HepG2 (cell line): Measurements from ENCODE around the gene MED20. TPM values are rescaled to one million over a fixed set of nuclear protein-coding genes. Genes with fewer than 3 reads are reported as not detected.

Experiments used
- ATAC-seq: fragments of 200-7000 bp; cut with Tn5 transposase; 3 replicates; pipeline ENCODE4 v1.9.1; 2020; ENCODE audit warnings: mild to moderate bottlenecking, moderate library complexity
- BruUV-seq: library from RNA; stranded (reverse); fragments of 400-500 nt; replicated peaks from 2 replicates; lab custom pipeline; 2021; lab: Mats Ljungman, UMichigan
- CTCF ChIA-PET: fragments of 300-600 bp; formaldehyde crosslinking; extraction: SDS; loops from one replicate; lab custom pipeline; 2021; ENCODE audit warnings: low total read pairs, inconsistent platforms, low intra/inter-chr PET ratio; lab: Yijun Ruan, JAX
- POLR2A ChIA-PET: fragments of 350-600 bp; sonication (Branson Sonifier 250); formaldehyde crosslinking; loops from one replicate; lab custom pipeline; 2020; ENCODE audit warnings: antibody characterized with exemption, inconsistent platforms; lab: Yijun Ruan, JAX
- DNase-seq: peaks from one replicate; pipeline ENCODE4 v3.0.0-alpha.2; 2015; ENCODE audit warnings: low spot score
- FAIRE-seq: peaks from 3 replicates; lab custom pipeline; 2011; peaks lifted over from hg19 to GRCh38; lab: Jason Lieb, UNC
- H2AFZ ChIP-seq: one replicate; pipeline ENCODE4 v1.6.1; 2011; ENCODE audit warnings: low read length, inconsistent platforms
- H3K27ac ChIP-seq: fragments of 300-600 bp; 3 replicates; pipeline ENCODE4 v1.8.0; 2011; ENCODE audit warnings: mixed run types, mild to moderate bottlenecking, mixed read lengths, low read length, inconsistent platforms; ENCODE audit not compliant: insufficient read depth; ENCODE audit errors: extremely low read length
- H3K27me3 ChIP-seq, 2 experiments: fragments of 200-600 bp in 1 of 2; 2 replicates in 1 of 2; 3 replicates in 1 of 2; pipeline versions ENCODE4 v1.6.0 to v1.8.0; 2011; ENCODE audit warnings: low read length in 2 of 2, mild to moderate bottlenecking in 2 of 2, moderate library complexity in 2 of 2, inconsistent platforms in 1 of 2; ENCODE audit not compliant: insufficient read depth in 2 of 2, control insufficient read depth in 1 of 2
- H3K36me3 ChIP-seq, 2 experiments: fragments of 200-600 bp in 1 of 2; replicated peaks in 1 of 2; 2 replicates in 1 of 2; 3 replicates in 1 of 2; pipeline versions ENCODE4 v1.5.1 to v1.8.0; 2011; ENCODE audit warnings: low read length in 2 of 2, inconsistent platforms in 1 of 2; ENCODE audit not compliant: insufficient read depth in 2 of 2, control insufficient read depth in 1 of 2
- H3K4me1 ChIP-seq: 2 replicates; pipeline ENCODE4 v1.5.1; 2012; ENCODE audit warnings: low read length, inconsistent platforms; ENCODE audit not compliant: insufficient read depth
- H3K4me2 ChIP-seq: 2 replicates; pipeline ENCODE4 v1.6.0; 2011; ENCODE audit warnings: low read depth, low read length, inconsistent platforms
- H3K4me3 ChIP-seq, 3 experiments: fragments of 200-600 bp in 1 of 3; sonication (generic), shearing (Covaris generic) in 1 of 3; replicated peaks in 1 of 3; 2 replicates each; pipeline ENCODE4 v1.5.1; 2011 to 2016; ENCODE audit warnings: low read length in 3 of 3, inconsistent platforms in 2 of 3, low read depth in 2 of 3, mild to moderate bottlenecking in 2 of 3, control low read depth in 1 of 3, mixed read lengths in 1 of 3; ENCODE audit not compliant: insufficient read depth in 1 of 3
- H3K79me2 ChIP-seq: one replicate; pipeline ENCODE4 v1.6.1; 2011; ENCODE audit warnings: low read length, inconsistent platforms; ENCODE audit not compliant: insufficient read depth
- H3K9ac ChIP-seq: 2 replicates; pipeline ENCODE4 v1.6.0; 2011; ENCODE audit warnings: mild to moderate bottlenecking, low read depth, low read length, inconsistent platforms; ENCODE audit not compliant: insufficient read depth
- H3K9me3 ChIP-seq: 2 replicates; pipeline ENCODE4 v1.5.1; 2012; ENCODE audit warnings: mild to moderate bottlenecking, low read length
- H4K20me1 ChIP-seq: 2 replicates; pipeline ENCODE4 v1.6.0; 2011; ENCODE audit warnings: inconsistent platforms, mild to moderate bottlenecking, low read length, moderate library complexity; ENCODE audit not compliant: insufficient read depth
- AHDC1 ChIP-seq: sonication (generic); formaldehyde crosslinking; IDR thresholded peaks from 2 replicates; pipeline ENCODE4 v1.5.1; 2020; ENCODE audit warnings: mild to moderate bottlenecking, missing genetic modification reagents, borderline replicate concordance
- ASH2L ChIP-seq: fragments of 300-600, 200-600 bp; sonication (generic); IDR thresholded peaks from 2 replicates; pipeline ENCODE4 v1.7.0; 2017; ENCODE audit warnings: low read depth, mild to moderate bottlenecking, moderate library complexity, mixed read lengths, low read length; ENCODE audit not compliant: insufficient read length
- HHEX ChIP-seq: IDR thresholded peaks from 2 replicates; pipeline ENCODE4 v1.6.1; 2016; ENCODE audit warnings: control low read depth
- NAIF1 ChIP-seq: sonication (generic); formaldehyde crosslinking; IDR thresholded peaks from 2 replicates; pipeline ENCODE4 v1.5.0; 2020; ENCODE audit warnings: mild to moderate bottlenecking, missing genetic modification reagents, borderline replicate concordance
- NFE2L1 ChIP-seq: sonication (generic); formaldehyde crosslinking; IDR thresholded peaks from 2 replicates; pipeline ENCODE4 v1.4.0; 2020; ENCODE audit warnings: missing genetic modification reagents, mild to moderate bottlenecking, borderline replicate concordance
- PCBP1 ChIP-seq: fragments of 200-400 bp; formaldehyde crosslinking; IDR thresholded peaks from 2 replicates; pipeline ENCODE4 v1.6.1; 2017; ENCODE audit warnings: mild to moderate bottlenecking, low read depth, low read length, borderline replicate concordance
- RCOR2 ChIP-seq: IDR thresholded peaks from 2 replicates; pipeline ENCODE4 v1.6.1; 2016; ENCODE audit warnings: missing biosample characterization, missing genetic modification reagents
- SRSF4 ChIP-seq: fragments of 200-400 bp; formaldehyde crosslinking; IDR thresholded peaks from one replicate; pipeline ENCODE4 v1.6.1; 2018; ENCODE audit warnings: mild to moderate bottlenecking, low read depth, low read length, moderate library complexity; ENCODE audit not compliant: poor library complexity, severe bottlenecking
- USF2 ChIP-seq, 2 experiments: sonication (generic) in 1 of 2; formaldehyde crosslinking in 1 of 2; IDR thresholded peaks; 2 replicates each; pipeline versions ENCODE4 v1.5.1 to v1.6.1; 2011 to 2020; ENCODE audit warnings: borderline replicate concordance in 1 of 2, low read depth in 1 of 2, low read length in 1 of 2, mild to moderate bottlenecking in 1 of 2, missing genetic modification reagents in 1 of 2, moderate library complexity in 1 of 2
- ZBTB25 ChIP-seq: IDR thresholded peaks from 2 replicates; pipeline ENCODE4 v1.6.1; 2018; ENCODE audit warnings: missing genetic modification reagents
- ZMYM3 ChIP-seq: sonication (generic); formaldehyde crosslinking; IDR thresholded peaks from 2 replicates; pipeline ENCODE4 v1.5.1; 2020; ENCODE audit warnings: mild to moderate bottlenecking, missing genetic modification reagents
- ZNF598 ChIP-seq: sonication (generic); formaldehyde crosslinking; IDR thresholded peaks from 2 replicates; pipeline ENCODE4 v1.5.1; 2020; ENCODE audit warnings: mild to moderate bottlenecking, missing genetic modification reagents, borderline replicate concordance
- ZNF629 ChIP-seq: sonication (generic); formaldehyde crosslinking; conservative IDR thresholded peaks from 2 replicates; pipeline ENCODE4 v1.5.0; 2020; ENCODE audit warnings: missing genetic modification reagents
- ZNF883 ChIP-seq: sonication (generic); formaldehyde crosslinking; IDR thresholded peaks from 2 replicates; pipeline ENCODE4 v1.5.1; 2020; ENCODE audit warnings: mild to moderate bottlenecking, missing genetic modification reagents; ENCODE audit errors: not compliant biosample characterization
- WGBS: methylation state at CpG from one replicate; pipeline ENCODE4 v1.1.6; 2017; ENCODE audit warnings: low lambda C conversion rate; 5-methylcytosine and 5-hydroxymethylcytosine counted together
- in situ Hi-C: cut with HindIII; loops from 2 replicates; pipeline ENCODE4 v1.10.0; 2017; ENCODE audit warnings: low pct_unique_long_range_greater_than_20kb; ENCODE audit not compliant: extremely low pct_ligation_motif_present
- intact Hi-C: fragments of 100-400 bp; cut with micrococcal nuclease; formaldehyde crosslinking; loops from one replicate; pipeline ENCODE4 v1.10.0; 2022; ENCODE audit not compliant: unreplicated experiment
- polyA plus RNA-seq, 8 experiments: library from polyadenylated mRNA; depleted of rRNA in 3 of 8; stranded (reverse) in 7 of 8; unstranded in 1 of 8; fragments of >200 nt; fragmentation: Illumina TruSeq in 4 of 8; extraction: Trizol in 4 of 8; gene quantifications; 2 replicates each; pipeline versions ENCODE4 v1.2.1 to v1.2.3, GENCODE V29; 2011 to 2016; ENCODE audit warnings: low read depth in 4 of 8, missing spikeins in 1 of 8, mixed read lengths in 1 of 8; ENCODE audit not compliant: insufficient read depth in 1 of 8
- total RNA-seq, 5 experiments: library from RNA; depleted of rRNA; stranded (reverse); fragments of >200 nt; fragmentation: Illumina TruSeq; extraction: Trizol; gene quantifications; 2 replicates each; pipeline ENCODE4 v1.2.3, GENCODE V29; 2016; ENCODE audit warnings: low read depth in 1 of 5

Gene MED20
- total and polyA plus RNA-seq, 2 of the 13 experiments (the other 11 are each of a cell fraction or from before 2014, with no cell fraction given), result 28.1 to 41.1 TPM

- DNase-seq (peak; percentile 84), ATAC-seq (peak; percentile 83), FAIRE-seq (no peak)
- no peaks in the 10 kb centered on the region for H3K9me3 ChIP-seq
- intact Hi-C loops (loop anchor here (2.0 kb wide), 1 partner anchor 25 kb away; the partner anchor contains the start of gene CCND3), in situ Hi-C loops (no loop called here)
- BruUV-seq, result no TSS peak
- H3K79me2 ChIP-seq, result no peaks in the 10 kb centered on the region
- peaks cover 45% of the 10 kb centered on the region for H3K4me1 ChIP-seq
- H3K36me3 ChIP-seq, result no peaks in the 10 kb centered on the region
- no peak overlapping the region for H3K4me3 ChIP-seq
- WGBS, result 7% methylated on average over 11 of the region's 11 CpGs
- no peaks in the 10 kb centered on the region for H4K20me1 ChIP-seq
- H3K4me2 ChIP-seq, result peak overlapping the region; percentile 37
- H2AFZ ChIP-seq, result peak overlapping the region; percentile 46
- ChIA-PET CTCF (no interaction called here), POLR2A (no interaction called here)
- H3K27ac ChIP-seq, result no peak overlapping the region
- H3K27me3 ChIP-seq, result no peaks in the 10 kb centered on the region
- no peak overlapping the region for H3K9ac ChIP-seq
- TF ChIP-seq AHDC1 (CRISPR knock-in tag), result no peak
- TF ChIP-seq NAIF1, result no peak
- no peak for TF ChIP-seq ZBTB25
- no peak for TF ChIP-seq USF2 (IDR thresholded peaks at IDR 0.05; ENCODE audit: low read depth, low read length)
- TF ChIP-seq USF2 (CRISPR knock-in tag; IDR thresholded peaks at IDR 0.05; ENCODE audit: borderline replicate concordance), result no peak
- TF ChIP-seq PCBP1, result no peak
- TF ChIP-seq ZNF883 (CRISPR knock-in tag), result no peak
- 0 out of 2 replicates have a peak, but pooled peaks have one; percentile 71 for TF ChIP-seq RCOR2 (CRISPR knock-in tag)
- TF ChIP-seq ZNF629 (CRISPR knock-in tag), result peak; percentile 98
- peak; percentile 56 for TF ChIP-seq ASH2L
- no peak for TF ChIP-seq SRSF4
- no peak for TF ChIP-seq ZNF598
- no peak for TF ChIP-seq NFE2L1 (CRISPR knock-in tag)
- TF ChIP-seq ZMYM3 (CRISPR knock-in tag), result peak; percentile 90
- no peak for TF ChIP-seq HHEX (CRISPR knock-in tag)
Measured at GRCh38 chr6:41965429-41966213, 44.7 kb upstream of the MED20 start.
